ENCODE data around the gene YPEL2. TPM values are rescaled to one million over a fixed set of nuclear protein-coding genes. Genes with fewer than 3 reads are reported as not detected.
"Not testable (repeated sequence)": the region's sequence is repeated elsewhere in the genome, so short reads cannot be mapped to it uniquely, and the experiment has no call there.

The YPEL2 gene
- total RNA-seq, 1 donor from 2014 or later, result 54.6 TPM

DNA sequence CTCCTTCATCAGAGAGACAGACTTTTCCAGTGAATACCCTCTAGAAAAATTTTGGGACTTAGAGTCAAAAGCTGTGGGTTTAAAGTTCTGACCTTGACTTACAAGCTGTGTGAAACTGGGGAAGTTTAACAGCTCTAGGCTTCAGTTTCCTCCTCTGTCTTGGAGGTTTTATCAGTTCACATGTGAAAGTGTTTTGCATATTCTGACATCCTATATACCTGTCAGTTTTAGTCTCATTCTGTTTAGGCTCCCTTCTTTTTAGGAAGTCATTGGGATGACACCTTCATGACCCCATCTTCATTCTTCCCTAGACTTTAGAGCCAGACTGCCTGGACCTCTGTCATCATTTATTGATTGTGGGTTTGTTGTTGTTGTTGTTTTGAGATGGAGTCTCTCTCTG lies 44.4 kb downstream of the YPEL2 start:
- no peak for DNase-seq (ENCODE audit: low read depth in 2 of 2)

DNA sequence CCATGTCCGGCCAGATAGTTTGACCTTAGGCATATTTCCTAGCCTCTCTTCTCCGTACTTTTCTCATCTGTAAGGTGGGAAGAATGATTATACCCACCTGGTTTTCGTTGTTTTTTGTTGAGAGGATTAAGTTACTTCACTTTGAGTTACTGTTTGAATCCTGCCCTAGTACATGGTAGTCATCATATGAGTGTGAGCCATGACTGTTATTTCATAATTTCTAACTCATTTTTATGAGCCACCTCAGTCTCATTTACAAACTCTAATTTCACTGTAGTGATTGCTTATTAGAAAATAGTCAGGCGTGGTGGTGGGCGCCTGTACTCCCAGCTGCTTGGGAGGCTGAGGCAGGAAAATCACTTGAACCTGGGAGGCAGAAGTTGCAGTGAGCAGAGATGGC lies 45.1 kb downstream of the YPEL2 start:
- no peak for DNase-seq (ENCODE audit: low read depth in 2 of 2)

DNA sequence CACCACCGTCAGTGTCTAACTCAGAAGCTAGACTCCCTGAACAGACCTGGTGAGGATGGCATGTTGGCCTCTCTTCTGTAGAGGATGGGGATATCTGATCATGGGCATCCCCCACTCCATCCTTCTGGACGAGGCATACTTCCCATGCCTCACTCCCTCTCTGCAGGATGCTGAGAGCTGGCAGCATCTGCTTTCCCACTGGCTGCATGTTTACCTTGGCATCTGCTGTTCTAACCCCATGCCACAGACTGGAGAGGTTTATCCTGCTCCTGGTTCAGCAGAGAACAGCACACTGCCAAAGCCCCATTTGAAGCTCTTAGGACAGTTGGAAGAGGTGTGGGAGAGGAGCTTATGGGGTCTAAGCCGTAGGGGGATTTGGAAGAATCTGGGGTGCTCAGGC lies 46.0 kb downstream of the YPEL2 start:
- DNase-seq (ENCODE audit: low read depth in 2 of 2), result peak; percentile 87 to 95

DNA sequence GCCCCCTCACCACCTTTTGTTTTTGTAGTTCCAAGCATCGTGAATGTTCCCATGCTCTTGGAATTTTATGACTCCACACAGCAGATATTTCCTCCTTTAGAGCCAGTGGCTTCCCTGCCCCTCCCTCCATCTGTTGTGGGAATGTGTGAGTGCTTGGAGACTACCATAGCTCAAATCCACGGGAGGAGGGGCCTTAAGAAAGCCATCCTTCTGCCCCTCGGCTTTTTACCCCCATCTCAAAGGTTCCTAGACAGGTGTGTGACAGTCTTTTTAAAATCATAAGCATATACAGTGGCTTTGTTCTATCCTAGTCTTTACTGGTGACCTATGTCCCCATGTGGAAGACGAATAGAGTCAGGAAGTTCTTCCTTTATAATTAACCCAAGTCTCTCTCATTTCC lies 47.2 kb downstream of the YPEL2 start:
- peak; percentile 65 to 94 for DNase-seq (ENCODE audit: low read depth in 2 of 2)

DNA sequence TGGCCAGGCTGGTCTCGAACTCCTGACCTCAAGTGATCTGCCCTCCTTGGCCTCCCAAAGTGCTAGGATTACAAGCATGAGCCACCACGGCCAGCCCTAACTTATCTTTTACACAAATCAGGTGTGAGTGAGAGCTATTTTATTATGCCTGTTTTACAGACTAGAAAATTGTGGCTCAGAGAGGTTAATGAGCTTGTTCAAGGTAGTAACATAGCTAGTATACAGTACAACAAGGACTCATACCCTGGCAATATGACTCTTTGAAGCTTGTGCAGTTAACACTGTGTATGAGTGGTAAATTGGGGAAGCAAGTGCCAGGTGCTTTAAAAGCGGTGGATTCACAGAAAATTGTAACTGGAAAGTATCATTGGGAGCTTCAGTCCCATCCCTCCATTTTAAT lies 49.0 kb downstream of the YPEL2 start:
- DNase-seq (ENCODE audit: low read depth in 2 of 2), result no peak

DNA sequence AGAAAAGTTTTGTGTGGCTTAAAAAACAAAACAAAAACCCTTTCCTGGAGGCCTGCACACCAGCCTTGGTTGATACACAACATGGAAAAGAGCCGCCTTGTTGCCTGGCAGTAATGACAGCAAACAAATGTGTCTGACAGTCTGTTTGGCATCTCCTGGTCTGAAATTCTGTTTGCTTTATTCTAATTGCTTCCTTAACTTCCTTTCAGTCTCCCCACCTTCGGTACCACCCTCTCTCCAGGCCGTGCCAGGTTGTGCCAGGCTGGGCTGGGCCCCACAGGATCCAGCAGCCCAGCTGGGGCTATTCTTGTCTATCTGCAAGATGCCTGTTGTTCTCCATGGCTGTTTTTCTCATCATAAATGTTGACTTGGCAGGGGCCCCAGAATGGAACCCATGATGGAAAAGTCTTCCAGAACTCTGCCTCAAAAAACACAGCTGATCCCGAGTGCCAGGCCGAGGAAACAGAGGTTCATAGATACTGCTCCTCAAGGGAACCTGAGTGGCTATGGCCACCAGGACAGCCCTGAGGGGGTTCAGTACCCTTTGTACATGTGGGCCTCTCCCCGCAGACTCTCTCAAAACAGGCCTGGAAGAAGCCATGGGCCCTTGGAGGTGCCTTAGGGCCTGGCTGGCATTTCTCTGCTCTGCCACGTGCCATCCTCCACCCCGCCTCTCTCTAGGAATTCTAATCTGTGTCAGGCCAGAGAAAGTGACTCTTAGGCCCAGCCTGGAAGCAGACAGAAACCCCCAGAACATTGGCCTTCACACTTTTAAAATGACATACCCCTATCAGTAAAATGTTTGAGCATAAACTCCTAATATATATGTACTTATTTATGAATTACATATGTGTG lies 50.5 kb downstream of the YPEL2 start:
- peak; percentile 94 to 95 for DNase-seq (ENCODE audit: low read depth in 2 of 2)

DNA sequence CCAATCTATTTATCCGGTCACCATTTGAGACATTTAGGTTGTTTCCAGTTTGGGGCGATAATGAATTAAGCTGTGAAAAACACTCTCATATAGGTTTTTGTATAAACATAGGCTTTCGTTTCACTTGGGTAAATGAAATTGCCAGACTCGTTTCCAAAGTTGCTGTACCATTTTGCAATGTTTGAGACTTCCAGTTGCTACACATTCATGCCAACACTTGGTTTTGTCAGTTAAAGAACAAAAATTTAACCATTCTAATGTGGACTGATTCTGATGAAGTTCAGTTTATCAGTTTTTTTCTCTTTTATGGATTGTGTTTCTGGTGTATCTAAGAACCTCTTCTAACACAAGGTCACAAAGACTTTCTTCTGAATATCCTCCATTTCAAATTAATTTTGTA lies 52.4 kb downstream of the YPEL2 start:
- DNase-seq (ENCODE audit: low read depth in 2 of 2), result no peak

DNA sequence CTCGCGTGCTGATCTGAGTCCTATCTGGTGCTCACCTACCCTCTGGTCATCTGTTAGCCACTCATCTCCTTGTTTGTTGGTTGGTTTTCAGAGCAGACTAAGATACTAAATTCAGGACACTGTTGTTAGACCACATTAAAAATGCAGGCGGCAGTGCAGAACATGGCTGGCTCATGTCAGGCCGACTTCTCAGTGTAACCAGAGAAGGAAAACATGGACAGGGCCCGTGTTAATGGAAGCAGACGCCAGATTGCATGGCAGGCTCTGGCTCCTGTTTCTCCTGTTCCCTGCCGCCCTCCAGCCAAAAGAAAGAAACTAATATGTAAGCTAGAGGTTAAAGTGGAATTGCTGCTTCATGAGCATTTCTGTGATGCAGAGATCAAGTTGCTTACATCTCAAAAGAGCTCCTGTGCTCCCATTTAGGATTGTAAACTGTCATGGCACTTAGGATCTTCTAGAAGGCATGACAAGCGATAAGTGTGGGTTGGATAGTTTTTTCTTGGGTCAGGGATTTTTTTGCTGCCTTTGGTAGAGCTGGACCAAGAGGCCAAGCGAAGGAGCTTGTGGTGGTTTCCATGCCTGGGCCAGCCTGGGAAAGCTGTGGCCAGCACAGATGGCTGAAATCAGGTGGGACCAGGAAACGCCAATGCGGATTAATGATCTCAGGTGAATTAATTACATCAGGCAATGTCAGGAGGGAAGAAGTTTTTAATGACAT lies 56.1 kb downstream of the YPEL2 start:
- DNase-seq (ENCODE audit: low read depth in 2 of 2), result no peak

DNA sequence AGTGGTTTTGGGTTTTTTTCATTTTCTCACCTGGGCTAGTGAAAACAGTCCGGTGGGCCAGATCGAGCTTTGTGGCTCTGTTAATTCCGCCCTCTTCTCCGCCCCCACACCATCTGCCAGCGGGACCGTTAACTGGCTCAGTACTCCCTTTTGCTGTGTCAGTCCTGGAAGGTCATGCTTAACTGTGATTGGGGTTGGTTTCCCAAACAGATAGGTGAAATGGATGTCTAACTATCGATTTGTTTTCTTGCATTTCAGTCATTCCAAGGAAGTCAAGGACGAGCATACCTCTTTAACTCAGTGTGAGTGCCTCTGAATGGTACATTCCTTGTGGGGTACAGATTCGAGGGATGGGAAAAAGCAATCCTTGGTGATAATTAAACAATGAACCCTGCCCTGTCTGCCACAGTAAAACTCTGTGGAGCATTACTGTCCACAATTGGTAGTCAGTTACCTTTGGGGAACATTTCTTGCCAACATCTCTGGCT lies 56.7 kb downstream of the YPEL2 start:
- DNase-seq (ENCODE audit: low read depth in 2 of 2), result no peak

DNA sequence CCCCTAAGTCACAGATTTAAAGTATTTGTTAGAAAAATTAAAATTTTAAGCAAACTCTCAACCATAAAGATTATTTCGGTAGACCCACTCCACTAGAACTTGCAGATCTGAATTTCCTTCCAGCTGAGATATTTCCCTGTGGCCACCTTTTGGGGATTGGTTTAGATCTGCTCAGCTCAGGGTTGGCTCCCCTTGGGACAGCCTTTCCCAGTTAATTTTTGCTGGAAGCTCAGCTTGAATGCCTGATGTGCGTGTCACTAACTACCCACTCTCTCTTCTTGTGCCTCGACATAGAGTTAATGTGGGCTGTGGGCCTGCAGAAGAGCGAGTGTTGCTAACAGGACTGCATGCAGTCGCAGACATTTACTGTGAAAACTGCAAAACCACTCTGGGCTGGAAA lies 57.6 kb downstream of the YPEL2 start:
- DNase-seq (ENCODE audit: low read depth in 2 of 2), result no peak

DNA sequence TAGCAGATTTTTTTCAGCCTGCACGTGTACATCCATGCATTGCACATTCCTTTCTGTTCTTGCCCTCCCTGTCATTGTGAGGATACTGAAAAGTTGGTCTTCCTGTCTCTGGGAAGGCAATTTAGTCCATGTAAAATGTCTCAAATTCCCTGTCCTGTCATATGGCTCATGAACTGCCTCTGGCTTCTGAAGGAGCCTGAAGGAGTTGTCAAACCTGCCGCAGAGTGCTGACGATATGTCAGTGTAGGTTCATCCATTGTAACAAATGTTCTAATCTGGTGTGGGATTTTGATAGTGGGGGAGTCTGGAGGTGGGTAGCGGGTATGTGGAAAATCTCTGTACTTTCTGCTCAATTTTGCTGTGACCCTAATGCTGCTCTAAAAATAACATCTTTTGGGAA lies 59.6 kb downstream of the YPEL2 start:
- no peak for DNase-seq (ENCODE audit: low read depth in 2 of 2)

DNA sequence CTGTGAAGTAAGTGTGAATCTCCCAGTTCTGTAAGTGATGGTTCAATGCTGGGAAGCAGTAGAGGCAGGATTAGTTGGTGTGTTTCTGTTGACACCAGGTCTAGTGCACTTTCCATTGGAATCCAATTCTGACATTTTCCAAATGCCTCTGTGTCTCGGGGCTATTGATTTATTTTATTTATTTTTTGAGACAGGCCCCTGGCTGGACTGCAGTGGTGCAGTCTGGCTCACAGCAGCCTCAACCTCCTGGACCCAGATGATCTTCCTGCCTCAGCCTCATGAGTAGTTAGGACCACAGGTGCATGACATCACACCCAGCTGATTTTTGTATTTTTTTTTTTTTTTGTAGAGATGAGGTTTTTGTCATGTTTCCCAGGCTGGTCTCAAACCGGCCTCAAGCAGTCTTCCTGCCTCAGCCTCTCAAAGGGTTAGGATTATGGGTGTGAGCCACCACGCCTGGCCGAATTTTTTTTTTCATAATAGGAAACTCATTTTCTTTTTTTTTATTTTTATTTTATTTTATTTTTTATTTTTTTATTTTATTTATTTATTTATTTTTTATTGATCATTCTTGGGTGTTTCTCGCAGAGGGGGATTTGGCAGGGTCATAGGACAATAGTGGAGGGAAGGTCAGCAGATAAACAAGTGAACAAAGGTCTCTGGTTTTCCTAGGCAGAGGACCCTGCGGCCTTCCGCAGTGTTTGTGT lies 61.7 kb downstream of the YPEL2 start:
- no peak for DNase-seq (ENCODE audit: low read depth in 2 of 2)

DNA sequence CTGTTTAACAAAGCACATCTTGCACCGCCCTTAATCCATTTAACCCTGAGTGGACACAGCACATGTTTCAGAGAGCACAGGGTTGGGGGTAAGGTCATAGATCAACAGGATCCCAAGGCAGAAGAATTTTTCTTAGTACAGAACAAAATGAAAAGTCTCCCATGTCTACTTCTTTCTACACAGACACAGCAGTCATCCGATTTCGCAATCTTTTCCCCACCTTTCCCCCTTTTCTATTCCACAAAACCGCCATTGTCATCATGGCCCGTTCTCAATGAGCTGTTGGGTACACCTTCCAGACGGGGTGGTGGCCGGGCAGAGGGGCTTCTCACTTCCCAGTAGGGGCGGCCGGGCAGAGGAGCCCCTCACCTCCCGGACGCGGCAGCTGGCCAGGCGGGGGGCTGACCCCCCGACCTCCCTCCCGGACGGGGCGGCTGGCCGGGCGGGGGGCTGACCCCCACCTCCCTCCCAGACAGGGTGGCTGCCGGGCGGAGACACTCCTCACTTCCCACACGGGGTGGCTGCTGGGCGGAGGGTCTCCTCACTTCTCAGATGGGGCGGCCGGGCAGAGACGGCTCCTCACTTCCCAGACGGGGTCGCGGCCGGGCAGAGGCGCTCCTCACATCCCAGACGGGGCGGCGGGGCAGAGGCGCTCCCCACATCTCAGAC lies 62.4 kb downstream of the YPEL2 start:
- not testable (repeated sequence) for DNase-seq (ENCODE audit: low read depth in 2 of 2)

DNA sequence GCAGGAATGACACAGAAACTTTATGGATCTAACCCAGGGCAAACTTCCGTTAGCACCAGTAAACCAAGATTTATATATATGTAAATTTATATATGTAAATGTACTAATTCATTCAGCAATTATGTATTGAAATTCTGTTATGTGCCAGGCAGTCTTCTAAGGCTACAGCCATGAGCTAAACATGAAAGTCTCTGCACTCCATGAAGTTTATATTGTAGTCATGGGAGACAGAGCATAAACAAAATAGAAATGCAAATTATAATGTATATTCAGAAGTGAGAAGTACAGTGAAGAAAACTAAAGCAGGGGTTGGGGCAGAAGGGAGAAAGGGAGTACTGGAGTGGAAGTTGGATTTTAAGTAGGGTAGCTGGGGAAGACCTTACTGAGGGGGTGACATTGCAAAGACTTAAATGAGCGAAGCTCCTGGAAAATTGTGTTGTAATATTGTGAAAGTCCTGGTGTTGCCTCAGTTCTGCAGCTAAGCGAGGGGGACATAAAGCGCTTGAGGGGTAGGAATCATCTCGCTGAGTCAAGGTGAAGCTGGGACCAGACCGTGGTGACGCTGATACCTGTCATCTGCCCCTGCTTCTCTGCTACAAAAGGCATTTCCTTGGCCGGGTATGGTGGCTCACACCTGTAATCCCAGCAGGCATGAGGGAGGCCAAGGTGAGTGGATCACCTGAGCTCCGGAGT lies 64.8 kb downstream of the YPEL2 start:
- no peak for DNase-seq (ENCODE audit: low read depth in 2 of 2)

DNA sequence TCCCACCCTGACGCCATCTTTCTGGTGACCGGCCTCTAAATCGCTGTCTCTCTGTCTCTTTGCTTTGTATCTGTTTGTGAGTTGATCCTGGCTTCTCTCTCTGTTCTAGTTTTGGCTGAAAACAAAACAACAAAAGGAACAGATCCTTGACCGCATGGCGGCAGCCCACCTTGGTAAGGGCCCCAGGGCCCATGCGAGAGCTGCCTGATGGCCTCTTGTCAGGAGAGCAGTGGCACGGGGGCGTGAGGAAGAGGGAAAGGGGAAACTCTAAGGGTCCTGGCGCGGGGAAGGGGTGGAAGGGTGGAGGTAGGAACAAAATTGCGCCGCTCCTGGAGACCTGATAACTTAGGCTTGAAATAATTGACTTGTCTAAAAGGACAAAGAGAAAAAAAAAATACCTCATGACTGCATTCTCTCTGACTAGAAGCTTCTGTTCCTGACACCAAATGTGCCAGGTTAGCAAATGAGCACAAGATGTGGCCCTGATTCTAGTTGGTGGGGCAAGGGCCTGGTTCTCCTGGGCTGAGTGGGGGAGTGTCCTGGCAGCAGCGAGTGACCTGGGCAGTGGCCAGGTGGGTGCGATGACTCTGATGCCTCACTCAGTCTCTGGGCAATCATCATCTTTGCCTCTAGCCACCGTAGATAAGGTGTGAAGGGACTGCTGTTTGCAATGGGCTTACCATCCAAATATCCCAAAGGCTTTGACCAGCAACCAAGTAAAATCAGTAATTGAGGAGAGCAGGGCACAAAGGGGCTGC lies 66.0 kb downstream of the YPEL2 start:
- no peak for DNase-seq (ENCODE audit: low read depth in 2 of 2)

DNA sequence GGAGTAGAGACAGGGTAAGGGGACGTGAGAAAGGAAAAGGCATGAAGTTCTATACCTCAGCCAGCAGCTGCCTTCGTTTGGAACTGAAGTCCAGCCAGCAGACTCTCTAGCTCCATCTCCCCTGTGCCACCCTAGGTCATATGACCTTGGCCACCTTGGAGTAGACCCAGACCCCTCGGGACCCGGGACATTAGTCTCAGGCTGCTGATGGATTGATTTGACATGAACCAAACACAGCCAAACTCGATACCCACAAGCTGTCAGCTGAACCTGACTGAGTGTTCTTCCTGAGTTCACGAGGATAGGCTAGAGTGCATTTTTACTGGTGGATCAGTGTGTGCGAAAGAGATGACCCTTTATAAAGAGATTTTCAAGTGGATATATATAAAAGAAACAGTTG lies 68.5 kb downstream of the YPEL2 start:
- no peak for DNase-seq (ENCODE audit: low read depth in 2 of 2)

DNA sequence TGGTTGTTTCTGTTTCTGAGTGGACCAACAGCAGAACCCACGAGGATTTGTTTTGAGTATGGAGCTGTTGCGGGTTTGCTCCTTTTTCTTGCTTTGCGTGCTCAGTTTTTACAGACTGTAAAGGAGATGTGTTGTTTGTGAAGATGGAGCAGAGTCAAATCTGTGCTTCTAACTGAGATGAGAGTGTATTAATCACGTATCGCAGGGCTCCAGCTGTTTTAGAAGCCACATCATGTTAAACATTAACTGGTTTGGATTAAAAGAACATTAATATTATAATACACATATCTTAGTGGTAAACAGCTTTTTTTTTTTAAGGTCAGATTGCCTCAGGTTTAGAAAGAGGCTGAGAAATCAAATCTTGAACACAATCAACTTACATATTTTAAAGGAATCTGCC lies 69.4 kb downstream of the YPEL2 start:
- DNase-seq (ENCODE audit: low read depth in 2 of 2), result no peak

DNA sequence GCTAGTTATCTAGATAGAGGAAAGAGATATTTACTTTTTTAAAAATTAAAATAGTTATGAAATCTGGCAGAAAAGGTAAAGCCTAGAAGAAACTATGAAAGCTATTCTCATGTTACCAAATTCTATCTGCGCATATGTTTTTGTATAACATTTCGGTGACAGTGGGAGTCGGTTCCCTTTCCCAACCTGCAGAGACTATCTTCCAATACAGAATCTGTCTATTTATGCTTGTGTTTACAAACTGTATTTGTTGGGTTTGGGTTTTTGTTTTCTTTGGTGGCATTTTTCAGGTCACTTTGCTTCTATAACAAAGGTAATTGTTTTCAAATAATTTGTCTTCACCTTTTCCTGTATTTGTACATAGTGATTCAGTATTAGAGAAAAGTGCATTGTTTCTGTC lies 69.8 kb downstream of the YPEL2 start:
- DNase-seq (ENCODE audit: low read depth in 2 of 2), result no peak

DNA sequence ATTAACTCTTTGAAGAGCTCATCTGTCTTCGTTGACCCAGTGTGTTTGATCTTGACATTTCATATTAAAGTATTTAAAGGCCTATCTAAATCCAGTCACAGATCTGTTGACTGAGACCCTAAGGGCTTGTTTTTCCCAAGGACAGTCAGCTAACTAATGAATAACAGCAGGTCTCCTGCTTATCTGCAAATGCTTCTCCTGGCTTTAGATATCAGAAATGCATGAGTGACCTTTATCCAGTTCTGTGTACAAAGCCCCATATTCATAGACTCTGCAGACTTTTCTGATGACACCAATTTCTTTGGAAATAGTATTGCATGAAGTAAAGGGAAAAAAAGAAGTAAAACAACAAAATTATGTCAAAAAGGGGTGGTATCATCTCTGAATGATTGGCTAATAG lies 70.3 kb downstream of the YPEL2 start:
- no peak for DNase-seq (ENCODE audit: low read depth in 2 of 2)

DNA sequence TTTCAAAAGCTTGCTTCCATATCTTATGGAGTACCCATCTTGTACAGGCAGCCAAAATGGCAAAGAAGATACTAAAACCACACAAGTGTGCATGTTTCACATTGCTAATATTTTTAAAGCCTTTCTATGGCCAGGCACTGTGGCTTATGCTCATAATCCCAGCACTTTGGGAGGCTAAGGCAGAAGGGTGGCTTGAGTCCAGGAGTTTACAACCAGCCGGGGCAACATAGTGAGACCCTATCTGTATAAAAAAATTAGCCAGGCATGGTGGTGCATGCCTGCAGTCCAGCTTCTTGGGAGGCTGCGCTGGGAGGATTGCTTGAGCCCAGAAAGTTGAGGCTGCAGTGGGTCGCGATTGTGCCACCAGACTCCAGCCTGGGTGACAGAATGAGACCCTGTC lies 71.3 kb downstream of the YPEL2 start:
- DNase-seq (ENCODE audit: low read depth in 2 of 2), result no peak

Measured in dermis microvascular lymphatic vessel endothelial cell (primary cell).